ENCODE results near the gene CIT.

Gene CIT

DNA sequence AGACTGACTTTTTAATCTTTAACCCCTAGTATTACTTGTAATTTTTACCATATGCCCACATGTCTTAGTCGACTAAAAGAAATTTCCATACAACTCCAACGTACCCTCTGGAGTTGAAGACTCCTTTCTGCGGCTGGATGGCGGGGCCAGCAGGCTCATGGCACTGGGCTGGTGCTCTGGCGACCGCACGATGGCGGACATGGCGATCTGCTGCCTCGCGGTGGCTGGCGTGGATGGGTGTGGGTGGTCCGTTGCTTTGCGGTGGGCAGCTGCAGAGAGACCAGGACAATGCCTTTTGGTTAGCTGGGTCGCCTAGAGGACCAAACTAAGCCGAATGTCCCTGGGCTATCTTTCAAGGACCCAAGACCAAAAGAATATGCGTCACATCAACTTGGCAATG, 159.0 kb downstream of the CIT start:
- TF ChIP-seq, protein P1, sequence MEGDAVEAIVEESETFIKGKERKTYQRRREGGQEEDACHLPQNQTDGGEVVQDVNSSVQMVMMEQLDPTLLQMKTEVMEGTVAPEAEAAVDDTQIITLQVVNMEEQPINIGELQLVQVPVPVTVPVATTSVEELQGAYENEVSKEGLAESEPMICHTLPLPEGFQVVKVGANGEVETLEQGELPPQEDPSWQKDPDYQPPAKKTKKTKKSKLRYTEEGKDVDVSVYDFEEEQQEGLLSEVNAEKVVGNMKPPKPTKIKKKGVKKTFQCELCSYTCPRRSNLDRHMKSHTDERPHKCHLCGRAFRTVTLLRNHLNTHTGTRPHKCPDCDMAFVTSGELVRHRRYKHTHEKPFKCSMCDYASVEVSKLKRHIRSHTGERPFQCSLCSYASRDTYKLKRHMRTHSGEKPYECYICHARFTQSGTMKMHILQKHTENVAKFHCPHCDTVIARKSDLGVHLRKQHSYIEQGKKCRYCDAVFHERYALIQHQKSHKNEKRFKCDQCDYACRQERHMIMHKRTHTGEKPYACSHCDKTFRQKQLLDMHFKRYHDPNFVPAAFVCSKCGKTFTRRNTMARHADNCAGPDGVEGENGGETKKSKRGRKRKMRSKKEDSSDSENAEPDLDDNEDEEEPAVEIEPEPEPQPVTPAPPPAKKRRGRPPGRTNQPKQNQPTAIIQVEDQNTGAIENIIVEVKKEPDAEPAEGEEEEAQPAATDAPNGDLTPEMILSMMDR (conservative IDR thresholded peaks at IDR 0.05; ENCODE audit: low read length) = no peak
- DNase-seq (ENCODE audit: low read depth) = no peak
- H3K4me3 ChIP-seq (ENCODE audit: low read length) = no peak overlapping the region

DNA sequence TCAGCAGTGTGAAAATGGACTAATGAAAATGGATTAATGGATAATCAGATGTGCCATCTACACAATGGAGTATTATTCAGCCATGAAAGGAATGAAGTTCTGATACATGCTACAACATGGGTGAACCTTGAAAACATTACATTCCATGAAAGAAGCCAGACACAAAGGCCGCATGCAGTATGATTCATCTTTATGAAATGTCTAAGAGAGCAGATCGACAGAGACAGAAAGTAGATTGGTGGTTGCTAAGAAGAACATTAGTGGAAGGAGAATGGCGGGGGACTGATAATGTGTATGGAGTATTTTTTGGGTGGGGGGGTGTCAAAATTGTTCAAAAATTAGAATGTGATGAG, 161.9 kb downstream of the CIT start:
- DNase-seq (ENCODE audit: low read depth) = no peak
- TF ChIP-seq, protein P1 (conservative IDR thresholded peaks at IDR 0.05; ENCODE audit: low read length) = no peak
- H3K4me3 ChIP-seq (ENCODE audit: low read length) = no peak overlapping the region

DNA sequence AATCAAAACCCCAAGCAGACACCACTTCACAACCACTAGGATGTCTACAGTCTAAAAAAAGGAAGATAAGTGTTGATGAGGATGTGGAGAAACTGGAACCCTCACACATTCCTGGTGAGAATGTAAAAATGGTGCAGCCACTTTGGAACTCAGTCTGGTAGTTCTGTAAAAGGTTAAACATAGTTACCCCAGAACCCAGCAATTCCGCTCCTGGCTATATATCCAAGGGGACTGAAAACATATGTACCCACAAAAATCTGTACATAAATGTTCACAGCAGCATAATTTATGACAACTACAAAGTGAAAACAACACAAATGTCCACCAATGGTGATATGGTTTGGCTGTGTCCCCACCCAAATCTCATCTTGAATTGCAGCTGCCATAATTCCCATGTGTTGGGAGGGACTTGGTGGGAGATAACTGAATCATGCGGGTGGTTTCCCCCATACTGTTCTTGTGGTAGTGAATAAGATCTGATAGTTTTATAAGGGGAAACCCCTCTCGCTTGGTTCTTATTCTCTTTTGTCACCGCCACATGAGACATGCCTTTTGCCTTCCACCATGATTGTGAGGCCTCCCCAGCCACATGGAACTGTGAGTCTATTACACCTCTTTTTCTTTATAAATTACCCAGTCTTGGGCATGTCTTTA, 162.4 kb downstream of the CIT start:
- TF ChIP-seq, protein P1 (conservative IDR thresholded peaks at IDR 0.05; ENCODE audit: low read length) = no peak
- H3K4me3 ChIP-seq (ENCODE audit: low read length) = no peak overlapping the region
- DNase-seq (ENCODE audit: low read depth) = no peak

DNA sequence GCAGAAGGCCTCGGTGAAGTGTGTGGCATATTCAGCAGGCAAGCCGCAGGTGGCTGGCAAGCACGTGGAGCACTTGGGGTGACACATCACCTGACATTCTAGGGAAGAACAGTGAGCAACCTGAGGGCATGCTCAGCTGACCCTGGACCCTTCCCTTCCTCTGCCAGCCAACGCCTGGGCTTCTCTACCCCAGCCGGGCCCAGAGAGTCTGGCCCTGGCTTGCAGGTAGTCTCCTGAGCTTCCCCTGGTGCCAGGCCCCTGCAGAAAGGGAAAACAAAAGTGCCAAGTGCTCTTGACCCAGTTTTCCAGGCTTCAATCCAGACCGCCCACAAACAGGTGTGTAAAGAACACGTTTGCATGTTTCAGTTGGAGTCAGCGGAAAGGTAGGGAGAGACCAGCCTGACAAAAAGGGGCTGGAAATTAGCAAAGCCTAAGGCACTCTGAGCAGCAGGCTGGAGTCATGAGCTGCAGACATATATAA, 163.5 kb downstream of the CIT start:
- TF ChIP-seq, protein P1 (conservative IDR thresholded peaks at IDR 0.05; ENCODE audit: low read length) = no peak
- DNase-seq (ENCODE audit: low read depth) = no peak
- H3K4me3 ChIP-seq (ENCODE audit: low read length) = no peak overlapping the region

DNA sequence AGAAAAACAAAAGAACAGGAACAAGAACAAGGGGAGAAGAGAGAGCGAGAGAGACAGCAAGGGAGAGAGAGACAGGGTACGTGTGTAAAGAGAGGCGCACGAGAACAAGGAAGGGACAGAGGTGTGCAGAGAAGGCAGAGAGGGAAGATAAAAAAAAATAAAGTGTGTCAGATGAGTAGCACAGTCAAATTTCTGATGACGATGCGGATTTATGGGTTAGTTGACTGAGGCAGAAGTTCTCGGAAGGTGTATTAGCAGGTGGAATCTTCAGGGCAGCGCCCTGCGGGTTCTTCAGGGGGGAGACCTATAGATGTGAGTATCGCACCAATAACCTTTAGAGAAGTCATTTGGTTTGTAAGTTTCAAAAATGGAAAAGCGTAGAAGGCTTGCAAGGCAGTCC, 164.4 kb downstream of the CIT start:
- TF ChIP-seq, protein P1 (conservative IDR thresholded peaks at IDR 0.05; ENCODE audit: low read length) = no peak
- no peak overlapping the region for H3K4me3 ChIP-seq (ENCODE audit: low read length)
- DNase-seq (ENCODE audit: low read depth) = no peak

DNA sequence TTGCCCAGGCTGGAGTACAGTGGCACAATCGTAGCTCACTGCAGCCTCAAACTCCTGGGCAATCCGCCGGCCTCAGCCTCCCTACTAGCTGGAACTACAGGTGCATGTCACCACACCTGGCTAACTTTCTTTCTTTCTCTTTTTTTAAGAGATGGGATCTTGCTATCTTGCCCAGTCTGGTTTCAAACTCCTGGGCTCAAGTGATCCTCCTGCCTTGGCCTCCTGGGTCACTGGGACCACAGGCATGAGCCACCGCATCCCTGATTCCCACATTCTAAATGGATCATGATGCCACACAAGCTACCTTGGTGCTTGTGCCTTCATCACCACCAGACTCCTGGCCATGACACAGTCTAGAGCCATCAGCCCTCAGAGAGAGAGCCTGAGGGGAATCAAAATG, 165.4 kb downstream of the CIT start:
- H3K4me3 ChIP-seq (ENCODE audit: low read length) = no peak overlapping the region

More for the DNA sequence above, 165.4 kb downstream of the CIT start:
- no peak for DNase-seq (ENCODE audit: low read depth)
- TF ChIP-seq, protein P1 (conservative IDR thresholded peaks at IDR 0.05; ENCODE audit: low read length) = no peak

Measured in AG10803 (cell line).